ENCODE data around the gene SMIM11.

The SMIM11 gene

DNA sequence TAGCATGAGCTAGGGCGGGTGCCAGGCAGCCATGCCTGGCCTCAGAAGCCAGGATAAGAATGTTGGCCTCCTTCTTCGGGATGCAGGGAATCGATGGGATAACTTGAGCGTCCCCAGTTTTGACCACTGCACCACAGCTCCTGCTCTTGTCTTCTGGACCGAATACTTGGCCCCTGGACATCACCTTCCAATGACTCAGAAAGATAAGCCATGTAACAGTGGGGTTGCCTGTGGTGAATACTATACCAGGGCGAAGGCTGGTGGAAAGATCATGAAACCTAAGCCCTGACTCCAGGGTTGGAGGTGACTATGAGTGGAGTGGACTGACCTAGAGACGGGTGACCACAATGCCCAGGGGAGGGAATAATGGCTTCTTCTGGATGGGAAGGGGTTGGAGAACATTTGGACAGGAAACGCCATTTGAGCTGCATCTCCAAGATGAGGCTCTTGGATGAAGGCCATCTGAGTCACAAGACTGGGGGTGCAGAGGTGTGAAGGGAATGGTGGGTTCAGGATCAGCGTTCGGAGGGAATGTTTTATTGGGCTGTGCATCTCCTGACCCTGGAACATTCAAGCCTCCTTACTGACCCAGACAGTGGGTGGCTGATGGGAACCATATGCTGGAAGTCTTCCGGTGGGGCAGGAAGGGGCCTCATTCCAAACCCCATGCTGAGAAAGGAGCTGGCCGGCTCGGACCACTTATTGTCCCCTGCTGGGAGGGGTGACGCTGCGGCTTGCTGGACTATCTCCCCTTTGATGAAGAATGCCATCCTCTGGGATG is 30.0 kb upstream of the SMIM11 start:
- Mint-ChIP-seq H3K4me3 (no peak overlapping the region), H3K27ac (no peak overlapping the region), H3K4me1 (peaks cover 18% of the 10 kb centered on the region), H3K36me3 (no peaks in the 10 kb centered on the region), H3K9me3 (no peaks in the 10 kb centered on the region)
- ATAC-seq, result no peak
- no peak for DNase-seq (ENCODE audit: low spot score in 2 of 2)

DNA sequence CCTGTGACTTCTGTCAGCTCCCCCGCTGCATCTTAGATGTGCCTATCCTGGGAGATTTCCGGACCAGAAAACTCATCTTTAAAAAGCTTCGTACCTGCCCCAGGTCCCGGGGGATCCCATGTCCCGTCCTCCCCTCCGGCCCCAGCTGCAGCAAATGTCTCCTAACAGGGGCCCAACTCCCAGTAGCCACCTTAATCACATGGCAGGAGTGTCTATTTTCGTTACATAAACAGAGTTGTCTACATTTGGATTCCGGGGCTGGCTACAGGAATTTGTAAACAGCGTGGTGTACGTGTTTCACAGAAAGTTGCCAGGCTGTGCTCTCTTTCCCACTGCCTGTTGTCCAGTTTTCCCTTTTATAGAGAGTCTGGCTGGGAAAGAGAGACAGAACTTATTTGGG is 29.4 kb upstream of the SMIM11 start:
- Mint-ChIP-seq H3K36me3 (no peaks in the 10 kb centered on the region), H3K4me3 (no peak overlapping the region), H3K9me3 (no peaks in the 10 kb centered on the region), H3K4me1 (peaks cover 12% of the 10 kb centered on the region), H3K27ac (no peak overlapping the region)
- no peak for ATAC-seq
- DNase-seq (ENCODE audit: low spot score in 2 of 2), result no peak

DNA sequence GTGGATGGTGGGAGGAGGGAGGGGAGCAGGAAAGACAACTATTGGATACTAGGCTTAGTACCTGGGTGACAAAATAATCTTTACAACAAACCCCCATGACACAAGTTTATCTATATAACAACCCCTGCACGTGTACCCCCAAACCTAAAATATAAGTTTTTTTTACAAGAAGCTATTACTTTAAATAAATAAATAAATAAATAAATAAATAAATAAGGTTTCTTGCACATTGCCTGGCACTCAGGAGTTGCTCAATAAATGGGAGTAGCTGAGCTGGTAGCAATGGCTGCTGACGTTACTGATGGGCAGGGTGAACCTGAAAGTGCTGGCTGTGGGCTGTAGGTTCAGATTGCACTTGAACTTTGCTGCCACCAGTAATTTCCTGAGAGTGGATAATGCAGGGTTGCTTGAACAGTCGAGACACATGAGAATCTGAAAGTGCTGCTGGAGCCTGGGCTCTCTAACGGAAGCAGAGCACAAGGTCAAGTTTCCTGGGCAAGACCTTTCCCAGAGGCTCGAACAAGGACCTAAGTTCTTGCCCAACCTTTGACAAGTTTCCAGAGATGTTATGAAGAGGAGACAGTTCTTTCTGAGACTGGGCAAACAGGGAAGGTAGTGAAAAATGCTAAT is 26.3 kb upstream of the SMIM11 start:
- DNase-seq (ENCODE audit: low spot score in 2 of 2), result no peak
- ATAC-seq, result no peak
- H3K9me3 Mint-ChIP-seq, result no peaks in the 10 kb centered on the region
- H3K36me3 Mint-ChIP-seq, result no peaks in the 10 kb centered on the region
- no peak overlapping the region for H3K27ac Mint-ChIP-seq
- H3K4me3 Mint-ChIP-seq, result no peak overlapping the region
- peaks cover 6% of the 10 kb centered on the region for H3K4me1 Mint-ChIP-seq

DNA sequence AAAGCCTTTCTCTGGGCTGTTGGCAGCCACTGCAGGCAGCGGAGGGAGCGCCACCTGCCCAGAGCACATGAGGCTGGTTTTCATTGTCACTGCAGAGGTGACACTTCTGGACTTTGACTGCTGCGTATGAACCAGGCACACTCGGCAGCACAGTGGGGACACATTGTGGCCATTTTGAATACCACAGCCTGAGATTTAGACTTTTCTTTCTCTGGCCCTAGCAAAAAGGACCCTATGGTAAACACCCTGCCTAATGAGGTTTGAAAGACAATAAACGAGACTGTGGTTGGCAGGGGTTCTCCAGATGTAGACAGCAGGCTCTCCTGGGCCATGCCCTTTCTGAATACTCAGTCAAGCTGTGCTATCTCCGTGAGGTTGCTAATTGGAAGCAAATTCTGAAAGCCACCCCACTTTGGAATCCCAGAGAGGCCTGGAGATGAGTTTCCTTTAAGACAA is 23.5 kb upstream of the SMIM11 start:
- Mint-ChIP-seq H3K4me1 (peaks cover 6% of the 10 kb centered on the region), H3K9me3 (no peaks in the 10 kb centered on the region), H3K36me3 (no peaks in the 10 kb centered on the region), H3K4me3 (no peak overlapping the region), H3K27ac (no peak overlapping the region)
- ATAC-seq (peak; percentile 73), DNase-seq (ENCODE audit: low spot score in 2 of 2) (peak in 1 of 2 donors; percentile 55)

DNA sequence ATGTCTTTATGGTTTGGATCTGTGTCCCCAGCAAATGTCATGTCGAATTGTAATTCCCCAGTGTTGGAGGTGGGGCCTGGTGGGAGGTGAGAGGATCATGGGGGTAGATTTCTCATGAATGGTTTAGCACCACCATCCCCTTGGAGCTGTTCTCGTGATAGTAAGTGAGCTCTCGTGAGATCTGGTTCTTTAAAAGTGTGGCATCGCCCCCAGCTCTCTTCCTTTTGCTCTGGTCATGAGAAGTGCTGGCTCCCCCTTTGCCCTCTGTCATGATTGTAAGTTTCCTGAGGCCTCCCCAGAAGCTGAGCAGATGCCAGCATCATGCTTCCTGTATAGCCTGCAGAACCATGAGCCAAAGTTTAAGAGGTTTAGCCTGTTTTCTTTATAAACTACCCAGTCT is 22.8 kb upstream of the SMIM11 start:
- H3K4me3 Mint-ChIP-seq, result no peak overlapping the region
- no peak overlapping the region for H3K27ac Mint-ChIP-seq
- no peaks in the 10 kb centered on the region for H3K9me3 Mint-ChIP-seq
- ATAC-seq (no peak), DNase-seq (ENCODE audit: low spot score in 2 of 2) (no peak)
- H3K36me3 Mint-ChIP-seq, result no peaks in the 10 kb centered on the region
- H3K4me1 Mint-ChIP-seq, result peaks cover 6% of the 10 kb centered on the region

- H3K36me3 Mint-ChIP-seq, result no peaks in the 10 kb centered on the region
- no peak overlapping the region for H3K4me3 Mint-ChIP-seq
- no peaks in the 10 kb centered on the region for H3K4me1 Mint-ChIP-seq
- no peak overlapping the region for H3K27ac Mint-ChIP-seq
- no peaks in the 10 kb centered on the region for H3K9me3 Mint-ChIP-seq
- no peak for DNase-seq (ENCODE audit: low spot score in 2 of 2)
- ATAC-seq, result no peak
These were observed 22.1 kb upstream of the SMIM11 start for GRCh38 chr21:34353182-34353581.

- Mint-ChIP-seq H3K27ac (no peak overlapping the region), H3K9me3 (no peaks in the 10 kb centered on the region), H3K36me3 (no peaks in the 10 kb centered on the region), H3K4me1 (no peaks in the 10 kb centered on the region), H3K4me3 (no peak overlapping the region)
- no peak for DNase-seq (ENCODE audit: low spot score in 2 of 2)
- ATAC-seq, result no peak
These were observed 20.5 kb upstream of the SMIM11 start for GRCh38 chr21:34354836-34355235.

- H3K36me3 Mint-ChIP-seq, result no peaks in the 10 kb centered on the region
- no peaks in the 10 kb centered on the region for H3K4me1 Mint-ChIP-seq
- H3K27ac Mint-ChIP-seq, result no peak overlapping the region
These were observed 19.7 kb upstream of the SMIM11 start for GRCh38 chr21:34355570-34355969.

DNA sequence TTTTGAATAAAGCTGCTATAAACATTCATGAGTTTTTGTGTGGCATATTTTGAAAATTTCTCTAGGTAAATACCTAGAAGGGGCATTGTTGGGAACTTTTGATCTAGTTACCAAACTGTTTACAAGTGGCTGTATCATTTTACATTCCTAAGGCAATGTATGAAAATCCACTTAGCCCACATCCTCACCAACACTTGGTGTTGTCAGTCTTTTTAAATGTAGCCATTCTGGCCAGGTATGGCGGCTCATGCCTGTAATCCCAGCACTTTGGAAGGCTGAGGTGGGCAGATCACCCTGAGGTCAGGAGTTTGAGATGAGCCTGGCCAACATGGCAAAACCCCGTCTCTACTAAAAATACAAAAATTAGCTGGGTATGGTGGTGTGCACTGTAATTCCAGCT is 17.4 kb upstream of the SMIM11 start:
- DNase-seq (ENCODE audit: low spot score in 2 of 2) (no peak), ATAC-seq (no peak)
- H3K9me3 Mint-ChIP-seq, result no peaks in the 10 kb centered on the region
- no peak overlapping the region for H3K4me3 Mint-ChIP-seq
- H3K27ac Mint-ChIP-seq, result no peak overlapping the region
- no peaks in the 10 kb centered on the region for H3K36me3 Mint-ChIP-seq
- peaks cover 10% of the 10 kb centered on the region for H3K4me1 Mint-ChIP-seq

More at GRCh38 chr21:34355570-34355969, 19.7 kb upstream of the SMIM11 start:
- Mint-ChIP-seq H3K4me3 (no peak overlapping the region), H3K9me3 (no peaks in the 10 kb centered on the region)
- no peak for ATAC-seq
- no peak for DNase-seq (ENCODE audit: low spot score in 2 of 2)

DNA sequence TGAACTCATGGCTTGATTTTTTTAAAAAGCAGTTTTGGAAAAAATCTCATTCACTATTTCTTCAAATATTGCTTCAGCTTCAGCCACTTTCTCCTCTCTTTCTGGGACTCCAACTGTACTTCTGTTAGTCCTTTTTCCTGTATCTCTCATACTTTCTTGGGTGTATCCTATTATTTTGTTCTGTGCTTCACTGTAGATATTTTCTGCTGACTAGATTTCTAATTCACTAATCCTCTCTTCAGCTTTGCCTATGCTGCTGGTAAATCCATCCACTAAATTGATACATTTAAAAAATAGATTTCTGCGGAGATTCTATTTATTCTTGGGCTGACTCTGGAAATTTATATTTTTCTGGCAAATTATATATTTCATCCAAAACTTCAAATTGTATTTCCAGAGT is 16.4 kb upstream of the SMIM11 start:
- Mint-ChIP-seq H3K27ac (no peak overlapping the region), H3K9me3 (no peaks in the 10 kb centered on the region), H3K4me3 (no peak overlapping the region), H3K36me3 (no peaks in the 10 kb centered on the region), H3K4me1 (peaks cover 10% of the 10 kb centered on the region)
- ATAC-seq (no peak), DNase-seq (ENCODE audit: low spot score in 2 of 2) (no peak)

GRCh38 chr21:34360488-34361241 is 14.6 kb upstream of the SMIM11 start:
- Mint-ChIP-seq H3K4me1 (peaks cover 10% of the 10 kb centered on the region), H3K9me3 (no peaks in the 10 kb centered on the region), H3K27ac (no peak overlapping the region), H3K4me3 (no peak overlapping the region), H3K36me3 (no peaks in the 10 kb centered on the region)
- DNase-seq (ENCODE audit: low spot score in 2 of 2) (no peak), ATAC-seq (no peak)

DNA sequence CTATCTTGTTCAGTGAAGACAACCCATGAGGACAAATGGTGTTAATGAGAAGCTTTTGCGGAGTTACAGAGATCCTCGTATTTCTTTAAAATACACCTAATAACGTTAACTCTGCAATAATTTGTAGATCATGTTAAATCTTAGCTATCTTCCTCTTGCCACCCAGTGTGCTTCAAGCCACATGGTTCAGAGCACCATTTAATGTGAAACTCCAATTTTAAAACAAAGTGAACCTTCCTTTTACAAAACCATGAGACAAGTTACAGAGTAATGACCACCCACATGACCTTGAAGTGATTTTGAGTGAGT is 13.2 kb upstream of the SMIM11 start:
- H3K9me3 Mint-ChIP-seq, result no peaks in the 10 kb centered on the region

GRCh38 chr21:34362670-34363069 is 12.6 kb upstream of the SMIM11 start:
- Mint-ChIP-seq H3K4me3 (no peak overlapping the region), H3K27ac (no peak overlapping the region), H3K36me3 (no peaks in the 10 kb centered on the region), H3K9me3 (no peaks in the 10 kb centered on the region), H3K4me1 (peaks cover 10% of the 10 kb centered on the region)
- no peak for DNase-seq (ENCODE audit: low spot score in 2 of 2)
- no peak for ATAC-seq

More for the DNA sequence above, 13.2 kb upstream of the SMIM11 start:
- no peak overlapping the region for H3K27ac Mint-ChIP-seq
- ATAC-seq (no peak), DNase-seq (ENCODE audit: low spot score in 2 of 2) (no peak)
- H3K4me1 Mint-ChIP-seq, result peaks cover 10% of the 10 kb centered on the region
- H3K36me3 Mint-ChIP-seq, result no peaks in the 10 kb centered on the region
- peak overlapping the region; percentile 5 for H3K4me3 Mint-ChIP-seq

GRCh38 chr21:34363733-34364132 is 11.6 kb upstream of the SMIM11 start, which contains the start of gene KCNE2:
TSS of gene KCNE2 (plus strand) at chr21:34364006. CDS start at chr21:34370479, 6,473 bp downstream.
- no peak within 1 kb of the TSS for H3K4me3 Mint-ChIP-seq
- no peak within 1 kb of the TSS for H3K27ac Mint-ChIP-seq
- no peaks in the 10 kb centered on the region for H3K9me3 Mint-ChIP-seq
- H3K4me1 Mint-ChIP-seq, result peaks cover 10% of the 10 kb centered on the region
- no peaks in the 10 kb centered on the region for H3K36me3 Mint-ChIP-seq
- no peak for DNase-seq (ENCODE audit: low spot score in 2 of 2)
- no peak for ATAC-seq

GRCh38 chr21:34364921-34365320 is 10.4 kb upstream of the SMIM11 start:
- Mint-ChIP-seq H3K4me1 (peaks cover 10% of the 10 kb centered on the region), H3K4me3 (no peak overlapping the region)

DNA sequence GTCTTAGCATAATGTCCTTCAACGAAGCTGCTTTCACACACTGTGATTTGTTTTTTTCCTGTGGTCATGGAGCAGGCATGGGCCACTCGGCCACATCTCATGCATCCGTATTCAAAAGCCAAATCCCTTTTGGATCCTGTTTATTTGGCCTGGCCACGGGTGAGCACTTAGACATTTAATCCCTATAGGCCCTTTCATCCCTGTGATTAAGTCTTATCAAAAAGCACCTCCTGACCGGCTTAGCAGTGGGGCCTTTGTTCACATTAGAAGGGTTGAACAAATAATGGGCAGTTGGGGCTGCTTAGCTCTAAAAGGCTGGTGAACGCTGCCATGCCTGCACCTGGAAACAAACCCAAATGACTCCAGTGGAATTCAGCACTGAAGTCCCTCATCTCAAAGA is 9.5 kb upstream of the SMIM11 start:
- no peak for ATAC-seq
- DNase-seq (ENCODE audit: low spot score in 2 of 2), result no peak

More at GRCh38 chr21:34364921-34365320, 10.4 kb upstream of the SMIM11 start:
- Mint-ChIP-seq H3K9me3 (no peaks in the 10 kb centered on the region), H3K36me3 (no peaks in the 10 kb centered on the region), H3K27ac (no peak overlapping the region)
- DNase-seq (ENCODE audit: low spot score in 2 of 2) (no peak), ATAC-seq (no peak)

More for the DNA sequence above, 9.5 kb upstream of the SMIM11 start:
- Mint-ChIP-seq H3K4me3 (no peak overlapping the region), H3K9me3 (no peaks in the 10 kb centered on the region), H3K4me1 (peaks cover 10% of the 10 kb centered on the region), H3K27ac (no peak overlapping the region), H3K36me3 (no peaks in the 10 kb centered on the region)
